A549 (cell line): Measurements from ENCODE around the gene TMCO4. TPM values are rescaled to one million over a fixed set of nuclear protein-coding genes. Genes with fewer than 3 reads are reported as not detected.
A peak's percentile ranks its signal among the peaks of the same experiment; 100 is the strongest.

ENCODE experiments used
- ATAC-seq, 2 experiments: fragments of 200-7000 bp in 1 of 2; fragments of >200 bp in 1 of 2; cut with Nextera tagmentation in 1 of 2; cut with Tn5 transposase in 1 of 2; 3 replicates each; pipeline versions ENCODE4 v1.8.0 to v1.9.1; 2018 to 2020; ENCODE audit warnings: mild to moderate bottlenecking in 1 of 2, moderate library complexity in 1 of 2
- CTCF ChIA-PET: fragments of 300-600 bp; sonication (Branson Sonifier 250); formaldehyde crosslinking; extraction: SDS; loops from one replicate; lab custom pipeline; 2021; ENCODE audit warnings: antibody characterized with exemption, inconsistent platforms; lab: Yijun Ruan, JAX
- POLR2A ChIA-PET: fragments of 350-600 bp; formaldehyde crosslinking; extraction: SDS; loops from one replicate; lab custom pipeline; 2021; ENCODE audit warnings: antibody characterized with exemption, inconsistent platforms; lab: Yijun Ruan, JAX
- DNase-seq, 2 experiments: peaks; one replicate each; pipeline versions ENCODE4 v3.0.0 to v3.0.0-alpha.2; 2011 to 2016; ENCODE audit warnings: low read depth in 1 of 2, low spot score in 1 of 2
- FAIRE-seq: peaks from 2 replicates; lab custom pipeline; 2011; peaks lifted over from hg19 to GRCh38; lab: Jason Lieb, UNC
- H3K27ac ChIP-seq, 2 experiments: fragments of >200 bp; sonication (Bioruptor Twin); formaldehyde crosslinking; 3 replicates each; pipeline ENCODE4 v1.5.1; 2016 to 2017
- H3K4me1 ChIP-seq: fragments of >200 bp; sonication (Bioruptor Twin); formaldehyde crosslinking; 3 replicates; pipeline ENCODE4 v1.6.1; 2016
- H3K4me2 ChIP-seq: fragments of >200 bp; sonication (Bioruptor Twin); formaldehyde crosslinking; 3 replicates; pipeline ENCODE4 v1.6.1; 2016
- H3K4me3 ChIP-seq: fragments of >200 bp; sonication (Bioruptor Twin); formaldehyde crosslinking; 3 replicates; pipeline ENCODE4 v1.5.1; 2016
- H3K9me3 ChIP-seq: fragments of >200 bp; sonication (Bioruptor Twin); formaldehyde crosslinking; 3 replicates; pipeline ENCODE4 v1.6.1; 2016
- BCL3 ChIP-seq: fragments of >200 bp; sonication (Bioruptor Twin); formaldehyde crosslinking; IDR thresholded peaks from 3 replicates; pipeline ENCODE4 v1.6.1; 2016
- CTCF ChIP-seq: fragments of >200 bp; sonication (Bioruptor Twin); formaldehyde crosslinking; IDR thresholded peaks from 3 replicates; pipeline ENCODE4 v1.5.1; 2016
- HEYL ChIP-seq: fragments of 250-450 bp; sonication (Bioruptor Pico); IDR thresholded peaks from 2 replicates; pipeline ENCODE4 v1.8.0; 2021; ENCODE audit warnings: mild to moderate bottlenecking, moderate library complexity
- HMGXB4 ChIP-seq: fragments of 250-450 bp; sonication (Bioruptor Pico); IDR thresholded peaks from 2 replicates; pipeline ENCODE4 v1.5.0; 2021; ENCODE audit warnings: mild to moderate bottlenecking, moderate library complexity, borderline replicate concordance
- MAX ChIP-seq: IDR thresholded peaks from 2 replicates; pipeline ENCODE4 v1.6.1; 2012
- NR3C1 ChIP-seq: fragments of >200 bp; sonication (Bioruptor Twin); formaldehyde crosslinking; IDR thresholded peaks from 3 replicates; pipeline ENCODE4 v1.6.1; 2017
- RAD21 ChIP-seq, 2 experiments: fragments of >200 bp in 1 of 2; sonication (Bioruptor Twin) in 1 of 2; formaldehyde crosslinking in 1 of 2; IDR thresholded peaks in 1 of 2; conservative IDR thresholded peaks in 1 of 2; 2 replicates in 1 of 2; 3 replicates in 1 of 2; pipeline ENCODE4 v1.6.1; 2012 to 2018; ENCODE audit warnings: inconsistent platforms in 1 of 2
- REST ChIP-seq: fragments of 200-600 bp; sonication (generic); IDR thresholded peaks from 2 replicates; pipeline ENCODE4 v1.6.1; 2016; ENCODE audit warnings: antibody characterized with exemption, mild to moderate bottlenecking, moderate library complexity
- RNF2 ChIP-seq: fragments of 200-600 bp; sonication (generic); IDR thresholded peaks from 2 replicates; pipeline ENCODE4 v1.6.1; 2016; ENCODE audit warnings: low read depth, mild to moderate bottlenecking, antibody characterized with exemption, moderate library complexity, borderline replicate concordance
- SMC3 ChIP-seq: fragments of >200 bp; sonication (Bioruptor Twin); formaldehyde crosslinking; IDR thresholded peaks from 3 replicates; pipeline ENCODE4 v1.6.1; 2018; ENCODE audit warnings: inconsistent platforms
- ZC3H11A ChIP-seq: fragments of 450-650 bp; IDR thresholded peaks from 2 replicates; pipeline ENCODE4 v1.6.1; 2014; ENCODE audit warnings: antibody characterized with exemption, mild to moderate bottlenecking
- WGBS: methylation state at CpG from one replicate; pipeline ENCODE4 v1.1.6; 2017; ENCODE audit errors: missing lambda C conversion rate; 5-methylcytosine and 5-hydroxymethylcytosine counted together
- polyA plus RNA-seq, 4 experiments: library from polyadenylated mRNA; depleted of rRNA in 3 of 4; stranded (reverse); fragments of >200 nt; fragmentation: RNase III in 1 of 4; extraction: RNeasy Plus Mini Kit Qiagen cat#74134 plus additional on column Dnase treatment in 1 of 4; gene quantifications; 2 replicates in 3 of 4; 3 replicates in 1 of 4; pipeline ENCODE4 v1.2.3, GENCODE V29; 2011 to 2017

TMCO4 gene
- polyA plus RNA-seq, 2 of the 4 experiments (the other 2 are of a cell fraction), result 4.0 to 4.6 TPM

- no peak for TF ChIP-seq MAX
Measured at GRCh38 chr1:19812875-19813642, 13.3 kb upstream of the TMCO4 start (continued).

- 31% methylated on average over 5 of the region's 5 CpGs for WGBS
- ATAC-seq, result peak; percentile 67 to 89; a peak in 4 of 6 replicates
- no peaks in the 10 kb centered on the region for H3K9me3 ChIP-seq
- CTCF ChIA-PET, result no interaction called here
- H3K4me1 ChIP-seq, result no peaks in the 10 kb centered on the region
- DNase-seq, result peak; percentile 24 to 49
- no peak overlapping the region for H3K27ac ChIP-seq
- no peak for FAIRE-seq
- H3K4me2 ChIP-seq, result no peak overlapping the region
- no peak for TF ChIP-seq HEYL (CRISPR knock-in tag)
- no peak for TF ChIP-seq RNF2
- TF ChIP-seq CTCF, result peak; percentile 41
- TF ChIP-seq SMC3, result 0 out of 3 replicates have a peak, but pooled peaks have one; percentile 24
- peak in 1 of 2 experiments; percentile 38; a peak in 2 of 5 replicates for TF ChIP-seq RAD21 (conservative IDR thresholded peaks at IDR 0.05 in 1 of 2, IDR thresholded peaks at IDR 0.05 in 1 of 2)
- no peak overlapping the region for H3K4me3 ChIP-seq
- POLR2A ChIA-PET, result no interaction called here
Measured at GRCh38 chr1:19811206-19811851, 11.6 kb upstream of the TMCO4 start.

- no peak overlapping the region for H3K27ac ChIP-seq
- no peak overlapping the region for H3K4me2 ChIP-seq
- POLR2A ChIA-PET, result no interaction called here
- ATAC-seq (no peak), FAIRE-seq (no peak), DNase-seq (no peak)
- H3K4me3 ChIP-seq, result no peak overlapping the region
- CTCF ChIA-PET, result interaction anchor here (1.4 to 2.1 kb wide), 2 partner anchors 47 to 105 kb away, joined by 3 to 5 read pairs; no protein-coding TSS in a partner anchor
- TF ChIP-seq ZC3H11A (no peak), REST (peak; percentile 61; the same call in 1 of the 2 replicates), CTCF (no peak), HMGXB4 (CRISPR knock-in tag) (no peak), NR3C1 (no peak), BCL3 (no peak)
- 69% methylated on average over 9 of the region's 13 CpGs for WGBS
- H3K4me1 ChIP-seq, result no peaks in the 10 kb centered on the region
- no peaks in the 10 kb centered on the region for H3K9me3 ChIP-seq
Measured at GRCh38 chr1:19809044-19809750, 9.5 kb upstream of the TMCO4 start.
